NCI-H1436 (cell line): ENCODE data around the gene PHF21B.

Source experiments
- DNase-seq: peaks from one replicate; lab custom pipeline; 2025; lab: John Stamatoyannopoulos, UW

The PHF21B gene

GRCh38 chr22:45014654-45015053 lies 4.8 kb upstream of the PHF21B start:
- no peak for DNase-seq

GRCh38 chr22:45013138-45013537 lies 3.3 kb upstream of the PHF21B start:
- no peak for DNase-seq

- DNase-seq = no peak
Observed at GRCh38 chr22:45010532-45010900, 711 bp upstream of the PHF21B start.

GRCh38 chr22:45008751-45009605 lies 827 bp downstream of the PHF21B start:
- no peak for DNase-seq

GRCh38 chr22:45008186-45008681 lies 1.6 kb downstream of the PHF21B start:
- no peak for DNase-seq

GRCh38 chr22:45007391-45008185 lies 2.2 kb downstream of the PHF21B start:
- DNase-seq = no peak

GRCh38 chr22:45006964-45007390 lies 2.8 kb downstream of the PHF21B start:
- DNase-seq = no peak

GRCh38 chr22:45006111-45006963 lies 3.5 kb downstream of the PHF21B start:
- no peak for DNase-seq

- DNase-seq = no peak
Observed at GRCh38 chr22:45001653-45002052, 8.2 kb downstream of the PHF21B start.

GRCh38 chr22:45000330-45000729 lies 9.5 kb downstream of the PHF21B start:
- DNase-seq = no peak

- no peak for DNase-seq
Observed at GRCh38 chr22:44999687-45000086, 10.1 kb downstream of the PHF21B start.

GRCh38 chr22:44999231-44999630 lies 10.6 kb downstream of the PHF21B start:
- no peak for DNase-seq

- no peak for DNase-seq
Observed at GRCh38 chr22:44998296-44998695, 11.5 kb downstream of the PHF21B start.

- no peak for DNase-seq
Observed at GRCh38 chr22:44997060-44997459, 12.7 kb downstream of the PHF21B start.

- DNase-seq = no peak
Observed at GRCh38 chr22:44996648-44997047, 13.2 kb downstream of the PHF21B start.

- no peak for DNase-seq
Observed at GRCh38 chr22:44996120-44996519, 13.7 kb downstream of the PHF21B start.

GRCh38 chr22:44995715-44996114 lies 14.1 kb downstream of the PHF21B start:
- DNase-seq = no peak

- peak; percentile 54 for DNase-seq
Observed at GRCh38 chr22:44995105-44995514, 14.7 kb downstream of the PHF21B start.

GRCh38 chr22:44994399-44995104 lies 15.3 kb downstream of the PHF21B start:
- DNase-seq = no peak

GRCh38 chr22:44992166-44992565 lies 17.6 kb downstream of the PHF21B start:
- no peak for DNase-seq

GRCh38 chr22:44991218-44991617 lies 18.6 kb downstream of the PHF21B start:
- DNase-seq = no peak
